HG03520 (cell line): Measurements from ENCODE around the gene SIPA1L2.

Experiments
- ATAC-seq: cut with Tn5 transposase; IDR thresholded peaks from one replicate; pipeline ENCODE4 v1.9.1; 2021; ENCODE audit warnings: mild to moderate bottlenecking, moderate library complexity; ENCODE audit not compliant: unreplicated experiment

Gene SIPA1L2, protein sequence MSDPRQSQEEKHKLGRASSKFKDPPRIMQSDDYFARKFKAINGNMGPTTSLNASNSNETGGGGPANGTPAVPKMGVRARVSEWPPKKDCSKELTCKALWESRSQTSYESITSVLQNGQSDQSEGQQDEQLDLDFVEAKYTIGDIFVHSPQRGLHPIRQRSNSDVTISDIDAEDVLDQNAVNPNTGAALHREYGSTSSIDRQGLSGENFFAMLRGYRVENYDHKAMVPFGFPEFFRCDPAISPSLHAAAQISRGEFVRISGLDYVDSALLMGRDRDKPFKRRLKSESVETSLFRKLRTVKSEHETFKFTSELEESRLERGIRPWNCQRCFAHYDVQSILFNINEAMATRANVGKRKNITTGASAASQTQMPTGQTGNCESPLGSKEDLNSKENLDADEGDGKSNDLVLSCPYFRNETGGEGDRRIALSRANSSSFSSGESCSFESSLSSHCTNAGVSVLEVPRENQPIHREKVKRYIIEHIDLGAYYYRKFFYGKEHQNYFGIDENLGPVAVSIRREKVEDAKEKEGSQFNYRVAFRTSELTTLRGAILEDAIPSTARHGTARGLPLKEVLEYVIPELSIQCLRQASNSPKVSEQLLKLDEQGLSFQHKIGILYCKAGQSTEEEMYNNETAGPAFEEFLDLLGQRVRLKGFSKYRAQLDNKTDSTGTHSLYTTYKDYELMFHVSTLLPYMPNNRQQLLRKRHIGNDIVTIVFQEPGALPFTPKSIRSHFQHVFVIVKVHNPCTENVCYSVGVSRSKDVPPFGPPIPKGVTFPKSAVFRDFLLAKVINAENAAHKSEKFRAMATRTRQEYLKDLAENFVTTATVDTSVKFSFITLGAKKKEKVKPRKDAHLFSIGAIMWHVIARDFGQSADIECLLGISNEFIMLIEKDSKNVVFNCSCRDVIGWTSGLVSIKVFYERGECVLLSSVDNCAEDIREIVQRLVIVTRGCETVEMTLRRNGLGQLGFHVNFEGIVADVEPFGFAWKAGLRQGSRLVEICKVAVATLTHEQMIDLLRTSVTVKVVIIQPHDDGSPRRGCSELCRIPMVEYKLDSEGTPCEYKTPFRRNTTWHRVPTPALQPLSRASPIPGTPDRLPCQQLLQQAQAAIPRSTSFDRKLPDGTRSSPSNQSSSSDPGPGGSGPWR (N-terminal part only)

DNA sequence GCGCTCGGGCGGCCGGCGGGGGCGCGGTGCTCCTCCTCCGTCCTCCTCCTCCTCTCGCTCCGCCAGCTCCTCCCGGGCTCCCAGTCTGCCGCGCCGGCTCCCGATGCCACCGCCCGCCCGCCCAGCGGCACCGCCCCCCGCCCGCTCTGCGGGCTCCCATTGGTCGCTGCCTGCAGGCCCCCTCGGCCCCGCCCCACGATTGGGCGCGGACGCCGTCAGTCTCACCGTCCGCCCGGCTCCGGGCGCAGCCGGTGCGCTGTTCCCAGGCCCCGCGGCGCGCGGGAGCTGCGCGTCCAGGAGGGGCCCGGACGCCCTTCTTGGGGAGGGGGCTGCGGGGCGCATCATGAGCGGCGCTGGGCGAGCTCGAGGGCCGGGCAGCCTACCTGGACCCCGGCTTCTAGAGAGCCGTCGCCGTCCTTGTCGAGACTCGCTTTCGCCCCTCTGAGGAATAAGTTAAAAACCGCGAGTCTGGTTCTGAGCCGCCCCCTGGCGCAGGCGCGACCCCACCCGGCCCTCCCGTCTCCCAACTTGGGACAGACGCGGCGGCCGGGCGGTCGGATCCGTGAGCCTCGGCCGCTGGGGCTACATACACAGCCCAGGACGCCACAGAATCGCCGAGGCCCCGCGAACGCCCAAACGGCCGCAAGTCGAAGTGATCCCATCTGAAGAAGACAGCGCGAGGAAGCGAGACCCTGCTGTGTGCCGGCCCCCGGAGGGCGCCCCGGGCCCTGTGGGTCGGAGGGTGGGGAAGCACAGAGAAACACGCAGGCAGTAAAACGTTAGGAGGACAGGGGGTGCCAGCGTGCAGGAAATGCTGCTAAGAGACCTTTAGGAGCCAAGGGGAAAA is at the start of gene SIPA1L2:
Gene SIPA1L2, minus strand, starts transcription at position 87 of the 847 bp plus-strand sequence. CDS start 114,794 bp downstream, outside the sequence.
- ATAC-seq, result peak; percentile 96

DNA sequence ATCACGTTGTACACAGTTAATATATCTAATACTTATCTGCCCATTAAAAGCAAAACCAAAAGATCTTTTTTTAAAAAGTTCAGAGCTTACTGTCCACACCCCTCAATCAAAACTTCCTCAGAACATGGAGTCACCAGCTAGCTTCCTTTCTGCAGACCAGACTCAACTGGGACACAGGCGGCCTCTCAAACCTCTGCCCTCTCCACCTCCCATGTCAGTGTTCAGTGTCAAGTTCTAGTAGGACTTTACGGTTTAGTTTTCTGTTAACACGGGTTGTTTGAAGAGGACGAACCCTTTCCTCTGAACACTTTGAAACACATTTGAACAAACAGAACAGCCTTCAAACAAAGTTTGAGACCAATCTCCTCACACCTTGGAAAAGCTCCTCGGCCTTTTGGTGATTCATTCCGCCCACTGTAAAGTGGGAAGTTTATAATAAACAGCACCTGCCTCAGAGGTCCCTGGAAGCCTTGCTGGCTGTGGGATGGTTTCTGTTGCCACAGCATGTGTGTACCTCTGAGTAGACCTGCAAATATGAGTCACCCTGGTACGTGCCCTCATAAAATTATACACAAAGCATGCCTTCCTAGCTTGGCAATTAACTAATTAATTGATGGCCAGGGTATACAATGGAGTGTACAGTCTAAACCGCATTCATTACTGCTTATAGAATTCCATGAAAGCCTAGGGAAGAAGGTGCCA is 48.4 kb upstream of the SIPA1L2 start:
- ATAC-seq, result no peak

DNA sequence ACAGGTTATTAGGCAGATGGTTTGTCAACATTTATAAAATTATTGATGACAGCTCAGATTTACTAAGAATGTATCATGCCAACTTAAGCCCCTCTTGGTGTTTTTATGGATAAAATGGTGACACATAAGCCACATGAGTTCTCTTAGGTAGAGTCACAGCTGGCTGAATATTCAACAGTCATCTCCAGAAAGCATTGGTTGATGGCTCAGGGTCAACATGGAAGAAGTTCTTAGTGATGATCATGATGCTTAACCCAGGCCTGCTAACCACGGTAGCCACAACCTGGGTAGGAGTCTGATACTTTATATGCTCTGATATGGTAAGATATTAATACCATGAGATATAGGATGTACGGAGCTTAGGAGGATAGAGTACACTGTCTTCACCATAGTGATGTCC is 46.4 kb upstream of the SIPA1L2 start:
- no peak for ATAC-seq

DNA sequence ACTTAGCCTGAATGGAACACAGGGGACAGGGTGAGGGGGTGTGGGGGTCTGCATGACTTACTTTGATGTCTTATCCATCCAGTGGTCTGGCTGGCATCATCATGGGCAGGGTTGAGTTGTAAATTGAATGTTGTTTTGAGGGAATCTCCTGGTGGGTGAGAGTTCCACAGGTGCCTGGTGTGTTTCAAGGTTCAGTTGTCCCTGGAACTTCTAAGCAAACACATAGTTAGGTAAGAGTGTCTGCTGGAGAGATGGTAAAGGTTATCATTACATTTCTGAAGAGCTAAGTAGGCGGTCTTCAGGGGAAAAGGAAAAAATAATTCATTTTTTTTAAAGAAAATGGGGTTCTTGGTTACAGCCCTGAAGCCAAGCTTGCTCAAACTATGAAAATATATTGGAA is 46.0 kb upstream of the SIPA1L2 start:
- ATAC-seq, result no peak

DNA sequence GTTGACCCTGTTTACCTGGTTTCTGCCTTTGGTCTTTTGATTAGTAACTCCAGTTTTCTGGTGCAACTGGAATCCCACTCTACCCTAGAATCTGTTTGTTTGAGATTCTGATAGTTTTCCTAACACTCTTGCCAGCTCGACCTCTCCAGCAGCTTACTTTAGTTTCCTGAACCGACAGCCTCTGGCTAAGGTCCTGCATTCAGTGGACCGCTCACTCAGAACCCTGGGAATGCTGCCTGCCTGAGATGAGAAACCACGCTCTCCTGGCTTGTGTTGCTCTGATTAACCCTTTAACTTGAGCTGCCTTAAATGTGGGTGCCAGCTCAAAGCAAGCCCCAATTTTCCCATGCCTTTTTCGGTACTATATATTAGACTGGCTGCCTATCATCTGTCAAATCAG is 45.3 kb upstream of the SIPA1L2 start:
- ATAC-seq, result no peak

DNA sequence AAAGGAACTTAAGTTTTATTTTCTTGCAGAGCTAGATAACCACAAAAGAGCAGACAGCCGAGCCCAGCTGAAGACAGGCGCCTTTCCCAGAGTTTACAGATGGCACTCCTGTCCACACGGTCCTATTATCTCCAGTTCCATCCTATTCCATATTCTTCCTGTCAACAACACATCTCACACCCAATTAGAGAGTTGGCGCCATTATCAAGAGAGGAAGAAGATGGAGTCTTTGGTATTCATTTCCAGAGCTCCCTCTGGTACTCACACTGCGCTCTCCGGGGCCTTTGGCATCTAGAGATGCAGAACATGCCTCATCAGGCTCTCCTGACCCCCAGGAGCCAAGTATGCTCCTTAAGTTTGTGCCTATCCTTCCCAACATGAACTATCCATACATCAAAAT is 43.3 kb upstream of the SIPA1L2 start:
- no peak for ATAC-seq

DNA sequence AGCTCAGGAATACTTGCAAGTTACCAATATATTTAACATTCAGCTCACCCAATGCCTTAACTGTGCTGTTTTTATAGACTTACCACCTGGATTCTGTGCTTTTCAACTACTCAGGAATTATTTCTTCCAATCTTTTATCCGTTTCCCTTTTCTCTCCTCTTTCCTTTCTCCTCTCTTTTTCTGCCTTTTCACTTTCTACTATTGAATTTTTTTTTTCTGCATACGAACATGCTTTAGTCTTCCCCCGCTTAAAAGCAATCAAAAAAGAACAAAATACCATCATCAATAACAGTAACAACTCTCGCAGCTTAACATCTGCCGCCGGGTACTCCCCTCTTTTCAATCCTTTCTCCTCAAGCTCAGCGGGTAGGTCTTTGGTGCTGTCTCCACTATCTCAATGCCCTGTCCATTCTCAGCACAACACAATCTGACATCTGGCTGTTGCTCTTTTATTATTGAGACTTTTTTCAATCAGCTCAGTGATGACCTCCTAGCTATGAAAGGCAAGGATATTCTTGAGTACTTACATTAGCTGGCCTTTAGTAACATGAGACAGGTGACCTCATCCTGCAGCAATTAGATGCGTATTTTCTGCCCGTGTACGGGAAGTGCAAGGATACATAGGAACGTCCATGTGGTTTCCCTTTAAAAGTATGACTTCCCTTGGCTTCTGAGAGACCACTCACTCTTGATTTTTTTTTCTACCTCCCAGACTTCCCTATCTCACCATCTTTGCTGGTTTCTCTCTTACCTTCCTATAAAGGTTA is 40.2 kb upstream of the SIPA1L2 start:
- ATAC-seq, result no peak

DNA sequence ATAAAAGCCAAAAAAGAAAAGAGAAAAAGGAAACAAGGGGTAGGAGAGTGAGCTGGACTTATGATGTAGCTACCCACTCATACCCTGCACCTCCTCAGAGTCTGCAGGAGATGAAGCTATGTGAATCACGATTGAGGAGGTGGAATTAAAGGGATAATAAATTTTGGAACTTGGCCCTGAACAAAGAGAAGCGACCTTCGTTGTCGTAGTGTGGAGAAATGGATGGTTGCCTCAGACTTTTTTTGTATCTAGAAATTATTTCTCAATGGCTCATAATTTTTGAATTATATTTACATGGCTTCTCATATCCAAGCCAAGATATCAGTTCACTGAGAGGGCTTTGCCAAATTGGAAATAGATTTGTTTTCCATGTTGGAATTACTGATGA is 37.8 kb upstream of the SIPA1L2 start:
- ATAC-seq, result no peak

DNA sequence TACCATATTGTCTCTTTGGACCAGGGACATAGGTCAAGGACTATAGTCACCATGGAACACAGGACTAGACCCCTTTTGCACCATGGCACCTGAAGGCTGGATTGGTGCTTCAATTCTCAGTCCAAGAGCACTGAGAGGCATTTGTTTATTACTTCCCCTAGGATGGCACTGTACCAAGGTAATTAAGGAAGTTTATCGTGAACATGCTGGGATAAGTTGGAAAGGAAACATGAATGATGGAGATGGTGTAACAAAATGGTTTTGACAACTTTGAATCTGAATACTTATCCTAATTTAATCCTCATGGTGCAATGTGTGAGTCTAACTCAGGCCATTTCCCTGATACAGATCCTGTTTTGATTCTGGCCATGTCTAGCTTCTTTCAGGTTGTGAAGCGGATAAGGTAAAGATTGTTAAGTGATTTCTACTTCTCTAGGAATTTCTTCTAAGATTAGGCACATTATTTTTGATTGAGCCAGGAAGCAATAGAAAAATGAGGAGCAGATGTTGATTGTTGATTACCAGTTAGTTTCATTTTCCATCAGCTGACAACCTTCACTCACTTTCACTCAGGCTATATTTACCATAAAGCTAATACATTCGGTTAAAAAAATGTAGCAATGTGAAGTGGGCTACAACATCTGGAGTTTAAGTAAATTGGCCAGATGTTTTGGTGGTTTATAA is 37.3 kb upstream of the SIPA1L2 start:
- ATAC-seq, result no peak

DNA sequence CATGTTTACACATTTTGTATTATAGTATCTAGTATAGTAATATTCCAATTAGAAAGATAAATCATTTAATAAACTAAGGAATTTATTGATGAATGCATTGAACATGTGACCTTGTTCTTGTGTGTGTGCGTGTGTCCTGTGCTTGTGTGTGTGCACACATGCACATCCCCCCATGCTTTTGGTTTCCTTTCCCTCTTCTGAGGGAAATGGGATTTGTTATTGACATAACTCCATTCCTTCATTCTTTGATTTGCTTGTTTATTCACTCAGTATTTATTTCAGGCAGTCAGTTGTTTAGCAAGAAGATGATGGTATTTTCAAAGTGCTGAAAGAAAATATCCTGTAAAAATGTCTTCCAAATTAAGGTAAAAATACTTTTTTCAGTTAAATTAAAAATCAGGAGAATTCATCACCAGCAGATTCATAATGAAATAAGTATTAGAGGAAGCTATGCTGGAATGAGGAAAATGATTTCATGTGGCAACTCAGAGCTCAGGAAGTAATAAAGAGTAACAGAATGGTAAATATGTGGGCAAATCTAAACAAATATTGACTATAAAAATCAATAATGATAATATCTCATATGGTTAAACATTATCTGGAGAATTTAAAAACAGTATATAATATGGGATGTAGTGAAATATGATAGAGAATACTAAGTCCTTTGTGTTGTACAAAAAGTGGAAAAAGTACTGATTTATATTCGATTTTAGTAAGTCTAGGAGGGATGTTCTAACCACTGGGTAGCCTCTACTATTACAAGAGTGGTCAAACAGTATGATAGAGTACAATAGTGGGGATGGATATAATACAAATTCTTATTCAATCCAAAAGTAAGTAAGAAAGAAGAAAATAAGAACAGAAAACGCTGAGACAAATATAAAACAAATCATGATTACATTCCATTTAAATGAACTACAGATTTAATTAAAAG is 35.2 kb upstream of the SIPA1L2 start:
- no peak for ATAC-seq

DNA sequence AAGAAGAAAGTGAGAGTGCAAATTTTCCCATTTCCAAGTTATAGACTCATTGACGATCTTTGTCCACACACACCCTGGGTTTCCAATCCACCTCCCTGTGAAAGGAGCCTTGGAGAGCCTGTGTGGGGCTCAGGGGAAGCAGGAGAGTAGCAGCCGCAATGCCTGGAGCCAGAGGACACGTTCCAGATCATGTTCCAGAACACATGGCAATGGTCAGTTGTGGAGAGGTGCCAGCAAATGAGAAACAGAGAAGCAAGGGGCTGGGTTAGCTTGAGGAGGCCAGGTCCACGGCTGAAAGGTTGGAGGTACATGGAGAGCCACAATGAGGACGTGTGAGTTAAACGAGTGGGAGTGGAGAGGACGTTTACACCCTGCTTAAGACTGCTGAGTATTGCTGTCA is 33.0 kb upstream of the SIPA1L2 start:
- ATAC-seq, result no peak

DNA sequence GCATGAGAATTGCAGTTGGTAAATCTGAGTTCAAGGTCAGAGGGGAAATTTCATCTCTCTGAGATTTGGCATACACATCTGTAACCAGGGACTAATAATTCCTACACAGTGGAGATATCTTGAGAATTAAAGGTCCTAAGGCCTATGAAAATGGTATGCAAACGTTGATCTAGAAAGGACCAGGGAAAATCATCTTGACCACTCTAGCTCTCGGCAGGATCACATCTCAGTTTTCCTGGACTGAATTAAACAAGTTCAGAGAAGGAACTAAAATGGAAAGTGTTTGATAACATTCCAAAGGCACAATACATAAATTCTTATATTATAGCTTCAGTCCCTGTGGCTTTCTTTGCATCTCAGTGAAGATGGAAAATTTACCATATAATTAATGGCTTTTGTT is 28.5 kb upstream of the SIPA1L2 start:
- ATAC-seq, result no peak

DNA sequence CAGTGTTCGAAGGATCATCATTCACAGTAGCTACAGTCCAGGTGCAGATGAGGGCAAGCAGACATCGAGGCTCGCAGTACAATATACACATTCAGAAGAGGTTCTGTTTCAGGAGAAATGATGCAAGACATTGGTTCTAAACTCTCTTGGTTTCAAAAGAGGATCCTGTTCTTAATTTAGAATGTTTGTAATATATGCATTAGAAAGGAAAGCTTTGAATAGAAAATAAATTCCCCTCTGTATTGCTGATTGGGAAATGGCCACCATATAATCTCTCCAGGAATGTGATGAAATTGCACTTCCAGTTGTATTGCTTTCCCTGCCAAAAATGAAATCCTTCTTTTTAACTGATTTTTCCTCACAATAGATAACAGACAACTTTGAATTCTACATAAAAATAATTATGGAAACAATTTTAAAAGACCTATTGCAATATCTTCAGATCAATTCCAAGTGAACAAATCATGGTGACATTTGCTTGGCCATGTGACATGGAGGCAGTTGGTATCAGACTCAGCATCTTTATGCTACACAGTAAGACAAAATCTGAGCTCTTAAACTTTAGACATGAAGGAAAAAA is 27.6 kb upstream of the SIPA1L2 start:
- ATAC-seq, result no peak

DNA sequence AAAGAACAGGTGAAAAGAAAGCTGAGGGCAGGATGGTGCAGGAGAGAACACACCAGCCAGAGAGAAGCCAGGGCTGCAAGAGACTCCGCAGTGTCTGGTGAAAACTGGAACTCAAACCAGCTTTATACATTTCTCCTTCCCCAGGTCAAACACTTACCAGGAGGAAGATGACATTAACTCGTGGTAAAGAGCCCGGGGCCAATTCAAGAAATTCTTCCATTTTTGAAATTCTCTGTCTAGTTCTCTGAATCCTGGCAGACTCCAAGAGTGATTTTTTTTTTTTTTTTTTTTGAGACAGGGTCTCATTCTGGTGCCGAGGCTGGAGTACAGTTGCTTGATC is 25.8 kb upstream of the SIPA1L2 start:
- ATAC-seq, result no peak

DNA sequence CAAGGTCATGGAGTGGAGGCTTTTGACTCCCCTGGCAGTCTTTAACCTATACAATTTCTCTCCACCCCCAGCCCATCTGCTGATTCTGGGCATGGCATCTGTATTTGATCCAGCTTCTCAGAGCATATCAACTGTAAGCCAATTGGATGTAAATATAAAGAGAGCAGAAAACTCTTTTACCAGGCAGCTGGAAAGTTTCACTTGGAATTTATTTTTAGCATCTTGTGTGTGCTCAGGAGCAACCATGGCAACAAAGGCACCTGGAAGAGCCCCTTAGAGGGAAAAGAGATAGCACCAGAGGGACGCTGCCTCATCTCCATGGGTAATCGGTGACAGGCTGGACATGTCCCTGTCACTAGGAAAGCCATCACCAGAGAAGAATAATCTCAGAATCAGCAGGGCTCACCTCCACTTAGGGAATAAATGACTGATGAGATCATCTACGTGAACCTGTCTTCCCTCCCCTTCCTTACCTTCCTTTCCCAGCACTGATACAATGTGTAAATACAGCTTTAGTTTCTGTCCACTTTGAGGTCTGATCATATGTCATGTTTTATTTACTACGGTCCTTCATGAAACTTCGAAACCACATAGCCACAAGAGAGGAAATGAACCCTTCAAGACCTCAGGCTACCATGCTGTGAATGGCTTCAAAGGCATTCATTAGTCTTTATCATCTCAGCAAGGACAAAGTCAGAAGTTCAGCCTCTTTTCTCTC is 25.3 kb upstream of the SIPA1L2 start:
- ATAC-seq, result peak; percentile 85

DNA sequence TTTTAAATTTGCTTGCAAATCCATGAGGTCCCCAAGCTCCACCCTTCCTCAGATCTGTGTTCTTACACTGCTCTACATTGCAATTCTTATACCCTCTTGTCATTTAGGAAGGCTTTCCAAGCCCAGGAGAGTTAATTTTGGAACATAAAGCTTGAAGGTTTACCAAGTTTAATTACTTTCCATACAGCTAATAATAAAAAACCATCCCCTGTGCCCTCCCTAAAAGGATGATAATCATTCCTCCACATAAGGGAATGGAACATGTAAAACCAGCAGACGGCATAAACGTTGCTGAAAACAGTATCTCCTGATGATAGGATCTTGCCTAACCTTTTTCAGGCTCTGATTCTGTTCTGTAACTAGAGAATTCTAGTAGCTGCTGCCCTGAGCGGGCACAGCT is 23.9 kb upstream of the SIPA1L2 start:
- no peak for ATAC-seq

DNA sequence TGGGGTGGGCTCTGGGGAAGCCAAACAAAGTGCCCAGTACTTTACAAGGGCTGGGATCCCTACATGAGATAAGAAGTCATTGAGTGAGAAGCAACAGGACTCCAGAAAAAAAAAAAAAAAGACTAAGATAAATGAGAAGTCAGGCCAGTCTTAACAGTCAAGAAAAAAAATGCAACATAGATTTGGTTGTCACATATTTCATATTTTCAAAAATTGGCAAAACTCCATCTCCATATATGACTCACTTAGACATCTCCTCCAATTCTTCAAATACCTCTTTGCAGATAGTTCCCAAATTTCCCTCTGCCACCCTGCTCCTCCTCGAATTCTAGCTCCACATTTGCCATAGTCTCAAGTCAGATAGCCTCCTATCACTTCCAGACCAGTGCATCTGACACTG is 20.9 kb upstream of the SIPA1L2 start:
- ATAC-seq, result no peak
